ENCODE results near the gene RIPOR3.

- TF ChIP-seq CTCF (IDR thresholded peaks at IDR 0.05; ENCODE audit: low read depth, low read length, missing input control) (no peak), TAF1 (conservative IDR thresholded peaks at IDR 0.05) (no peak), RAD21 (IDR thresholded peaks at IDR 0.05) (no peak), FOXA1 (IDR thresholded peaks at IDR 0.05) (no peak), GABPA (IDR thresholded peaks at IDR 0.05 in 1 of 2, conservative IDR thresholded peaks at IDR 0.05 in 1 of 2) (no peak), JUND (IDR thresholded peaks at IDR 0.05) (no peak)
- TF ChIP-seq, protein P1, sequence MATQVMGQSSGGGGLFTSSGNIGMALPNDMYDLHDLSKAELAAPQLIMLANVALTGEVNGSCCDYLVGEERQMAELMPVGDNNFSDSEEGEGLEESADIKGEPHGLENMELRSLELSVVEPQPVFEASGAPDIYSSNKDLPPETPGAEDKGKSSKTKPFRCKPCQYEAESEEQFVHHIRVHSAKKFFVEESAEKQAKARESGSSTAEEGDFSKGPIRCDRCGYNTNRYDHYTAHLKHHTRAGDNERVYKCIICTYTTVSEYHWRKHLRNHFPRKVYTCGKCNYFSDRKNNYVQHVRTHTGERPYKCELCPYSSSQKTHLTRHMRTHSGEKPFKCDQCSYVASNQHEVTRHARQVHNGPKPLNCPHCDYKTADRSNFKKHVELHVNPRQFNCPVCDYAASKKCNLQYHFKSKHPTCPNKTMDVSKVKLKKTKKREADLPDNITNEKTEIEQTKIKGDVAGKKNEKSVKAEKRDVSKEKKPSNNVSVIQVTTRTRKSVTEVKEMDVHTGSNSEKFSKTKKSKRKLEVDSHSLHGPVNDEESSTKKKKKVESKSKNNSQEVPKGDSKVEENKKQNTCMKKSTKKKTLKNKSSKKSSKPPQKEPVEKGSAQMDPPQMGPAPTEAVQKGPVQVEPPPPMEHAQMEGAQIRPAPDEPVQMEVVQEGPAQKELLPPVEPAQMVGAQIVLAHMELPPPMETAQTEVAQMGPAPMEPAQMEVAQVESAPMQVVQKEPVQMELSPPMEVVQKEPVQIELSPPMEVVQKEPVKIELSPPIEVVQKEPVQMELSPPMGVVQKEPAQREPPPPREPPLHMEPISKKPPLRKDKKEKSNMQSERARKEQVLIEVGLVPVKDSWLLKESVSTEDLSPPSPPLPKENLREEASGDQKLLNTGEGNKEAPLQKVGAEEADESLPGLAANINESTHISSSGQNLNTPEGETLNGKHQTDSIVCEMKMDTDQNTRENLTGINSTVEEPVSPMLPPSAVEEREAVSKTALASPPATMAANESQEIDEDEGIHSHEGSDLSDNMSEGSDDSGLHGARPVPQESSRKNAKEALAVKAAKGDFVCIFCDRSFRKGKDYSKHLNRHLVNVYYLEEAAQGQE (IDR thresholded peaks at IDR 0.05) = no peak
- TF ChIP-seq, protein P2, sequence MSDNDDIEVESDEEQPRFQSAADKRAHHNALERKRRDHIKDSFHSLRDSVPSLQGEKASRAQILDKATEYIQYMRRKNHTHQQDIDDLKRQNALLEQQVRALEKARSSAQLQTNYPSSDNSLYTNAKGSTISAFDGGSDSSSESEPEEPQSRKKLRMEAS (IDR thresholded peaks at IDR 0.05) = no peak
These were observed 58.6 kb downstream of the RIPOR3 start for GRCh38 chr20:50632701-50633100.

Data from liver (tissue), 3 donors.